Measurements from ENCODE around the gene TTL.

DNA sequence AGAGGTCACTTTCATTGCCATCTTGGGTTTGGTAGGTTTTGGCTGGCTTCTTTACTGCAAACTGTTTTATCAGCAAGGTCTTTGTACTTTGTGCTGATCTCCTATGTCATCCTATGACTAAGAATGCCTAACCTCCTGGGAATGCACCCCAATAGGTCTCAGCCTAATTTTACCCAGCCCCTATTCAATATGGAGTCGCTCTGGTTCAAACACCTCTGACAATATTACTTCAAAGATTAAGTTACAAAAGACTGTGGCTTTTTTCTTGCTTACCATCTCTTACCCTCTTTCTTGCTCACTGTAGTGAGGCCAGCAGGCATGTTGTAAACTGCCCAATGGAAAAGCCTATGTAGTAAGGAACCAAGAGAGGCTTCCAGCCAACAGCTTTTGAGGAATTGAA lies 30.6 kb upstream of the TTL start:
- TF ChIP-seq, protein P1, sequence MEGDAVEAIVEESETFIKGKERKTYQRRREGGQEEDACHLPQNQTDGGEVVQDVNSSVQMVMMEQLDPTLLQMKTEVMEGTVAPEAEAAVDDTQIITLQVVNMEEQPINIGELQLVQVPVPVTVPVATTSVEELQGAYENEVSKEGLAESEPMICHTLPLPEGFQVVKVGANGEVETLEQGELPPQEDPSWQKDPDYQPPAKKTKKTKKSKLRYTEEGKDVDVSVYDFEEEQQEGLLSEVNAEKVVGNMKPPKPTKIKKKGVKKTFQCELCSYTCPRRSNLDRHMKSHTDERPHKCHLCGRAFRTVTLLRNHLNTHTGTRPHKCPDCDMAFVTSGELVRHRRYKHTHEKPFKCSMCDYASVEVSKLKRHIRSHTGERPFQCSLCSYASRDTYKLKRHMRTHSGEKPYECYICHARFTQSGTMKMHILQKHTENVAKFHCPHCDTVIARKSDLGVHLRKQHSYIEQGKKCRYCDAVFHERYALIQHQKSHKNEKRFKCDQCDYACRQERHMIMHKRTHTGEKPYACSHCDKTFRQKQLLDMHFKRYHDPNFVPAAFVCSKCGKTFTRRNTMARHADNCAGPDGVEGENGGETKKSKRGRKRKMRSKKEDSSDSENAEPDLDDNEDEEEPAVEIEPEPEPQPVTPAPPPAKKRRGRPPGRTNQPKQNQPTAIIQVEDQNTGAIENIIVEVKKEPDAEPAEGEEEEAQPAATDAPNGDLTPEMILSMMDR (conservative IDR thresholded peaks at IDR 0.05 in 1 of 2, IDR thresholded peaks at IDR 0.05 in 1 of 2; ENCODE audit: extremely low read depth in 1 of 2, insufficient read depth in 1 of 2, low read depth in 1 of 2, low read length in 2 of 2), result no peak
- TF ChIP-seq EZH2 (IDR thresholded peaks at IDR 0.05; ENCODE audit: borderline replicate concordance, low read length), result no peak
